ENCODE results near the gene SMYD5. TPM values are rescaled to one million over a fixed set of nuclear protein-coding genes. Genes with fewer than 3 reads are reported as not detected.

The SMYD5 gene
- total RNA-seq, 4 donors from 2014 or later, result 5.9 to 31.1 (median 22.7) TPM

DNA sequence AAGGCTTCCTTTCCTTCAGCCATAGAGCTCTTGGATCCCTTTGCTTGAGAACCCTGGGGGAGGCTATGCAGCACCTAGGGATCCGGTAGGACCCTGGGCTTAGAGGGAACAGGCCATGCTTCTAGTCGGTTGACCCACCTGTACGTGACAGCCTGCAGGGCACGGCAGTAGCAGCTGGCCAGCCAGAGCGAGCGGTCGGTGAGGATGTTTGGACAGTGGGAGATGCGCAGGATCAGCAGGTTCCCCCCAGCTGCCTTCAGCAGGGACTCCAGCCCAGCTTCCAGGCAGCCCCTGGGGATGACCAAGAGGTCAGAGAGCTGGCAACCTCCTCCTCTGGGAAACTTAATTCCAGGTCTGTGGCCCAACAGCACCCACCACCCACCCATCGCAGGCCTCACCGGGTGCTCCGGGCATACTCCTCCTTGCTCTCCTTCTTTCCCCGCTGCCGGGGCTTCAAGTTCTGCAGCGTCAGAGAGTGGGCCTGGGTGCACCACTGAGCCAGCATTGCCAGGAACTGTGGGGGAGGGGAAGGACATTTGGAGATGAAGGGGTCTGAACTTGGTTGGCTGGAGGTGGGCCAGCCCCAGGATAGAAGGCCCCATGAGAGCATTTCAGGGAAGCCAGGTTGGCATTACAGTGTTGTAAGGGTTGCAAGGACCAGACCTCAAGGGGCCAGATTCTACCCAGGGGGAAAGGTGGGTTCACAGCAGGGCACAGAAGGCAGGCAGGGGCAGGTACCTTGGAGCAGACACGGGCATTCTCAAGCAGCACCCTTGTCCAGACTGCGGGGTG lies 49.7 kb downstream of the SMYD5 start:
- no peak overlapping the region for H3K4me3 ChIP-seq
- intact Hi-C loops (cut with DNase I; ENCODE audit: low total_unique reads), result no loop called here

DNA sequence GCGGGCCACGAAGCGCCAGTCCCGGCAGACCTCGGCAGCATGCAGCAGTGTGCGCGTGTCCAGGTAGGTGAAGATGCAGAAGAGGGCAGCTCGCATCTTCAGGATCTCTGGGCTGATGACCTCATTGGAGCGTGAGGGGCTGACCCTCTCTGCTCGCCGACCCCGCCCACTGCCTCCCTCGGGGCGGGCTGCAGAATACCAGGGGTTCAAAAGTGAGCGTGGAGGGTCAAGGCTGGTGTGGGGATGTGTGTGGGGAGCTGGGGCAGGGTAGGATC lies 50.2 kb downstream of the SMYD5 start:
- intact Hi-C loops (cut with DNase I; ENCODE audit: low total_unique reads), result no loop called here
- no peaks in the 10 kb centered on the region for H3K36me3 ChIP-seq

More for the DNA sequence above, 49.7 kb downstream of the SMYD5 start:
- Histone ChIP-seq H3K36me3 (no peaks in the 10 kb centered on the region), H3K4me1 (no peaks in the 10 kb centered on the region), H3K27ac (no peak overlapping the region), H3K9me3 (no peaks in the 10 kb centered on the region), H3K27me3 (no peaks in the 10 kb centered on the region)
- TF ChIP-seq, protein P1, sequence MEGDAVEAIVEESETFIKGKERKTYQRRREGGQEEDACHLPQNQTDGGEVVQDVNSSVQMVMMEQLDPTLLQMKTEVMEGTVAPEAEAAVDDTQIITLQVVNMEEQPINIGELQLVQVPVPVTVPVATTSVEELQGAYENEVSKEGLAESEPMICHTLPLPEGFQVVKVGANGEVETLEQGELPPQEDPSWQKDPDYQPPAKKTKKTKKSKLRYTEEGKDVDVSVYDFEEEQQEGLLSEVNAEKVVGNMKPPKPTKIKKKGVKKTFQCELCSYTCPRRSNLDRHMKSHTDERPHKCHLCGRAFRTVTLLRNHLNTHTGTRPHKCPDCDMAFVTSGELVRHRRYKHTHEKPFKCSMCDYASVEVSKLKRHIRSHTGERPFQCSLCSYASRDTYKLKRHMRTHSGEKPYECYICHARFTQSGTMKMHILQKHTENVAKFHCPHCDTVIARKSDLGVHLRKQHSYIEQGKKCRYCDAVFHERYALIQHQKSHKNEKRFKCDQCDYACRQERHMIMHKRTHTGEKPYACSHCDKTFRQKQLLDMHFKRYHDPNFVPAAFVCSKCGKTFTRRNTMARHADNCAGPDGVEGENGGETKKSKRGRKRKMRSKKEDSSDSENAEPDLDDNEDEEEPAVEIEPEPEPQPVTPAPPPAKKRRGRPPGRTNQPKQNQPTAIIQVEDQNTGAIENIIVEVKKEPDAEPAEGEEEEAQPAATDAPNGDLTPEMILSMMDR (IDR thresholded peaks at IDR 0.05), result no peak
- no peak for TF ChIP-seq POLR2A (IDR thresholded peaks at IDR 0.05)
- DNase-seq, result no peak

DNA sequence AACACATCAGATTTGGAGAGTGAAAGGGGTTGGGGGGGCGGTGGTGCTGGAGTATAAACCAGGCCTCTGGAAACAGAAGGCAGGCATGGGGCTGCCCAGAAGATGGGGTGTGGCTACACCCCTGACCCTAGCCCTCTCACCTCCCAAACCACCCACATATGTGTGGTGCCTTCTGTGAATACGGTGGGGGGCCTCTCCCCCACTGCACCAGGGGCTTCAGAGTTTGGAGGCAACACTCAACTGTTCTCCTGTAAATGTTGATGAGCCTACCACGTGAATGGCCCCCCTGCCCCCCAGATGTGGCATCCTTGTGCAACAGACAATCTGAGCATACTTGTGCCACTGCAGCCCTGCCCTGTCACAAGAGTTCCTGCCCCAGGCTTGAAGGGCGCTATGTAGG lies 50.7 kb downstream of the SMYD5 start:
- TF ChIP-seq, protein P1 (IDR thresholded peaks at IDR 0.05), result no peak
- no peak for TF ChIP-seq POLR2A (IDR thresholded peaks at IDR 0.05)
- no peaks in the 10 kb centered on the region for H3K36me3 ChIP-seq
- intact Hi-C loops (cut with DNase I; ENCODE audit: low total_unique reads), result no loop called here
- no peaks in the 10 kb centered on the region for H3K27me3 ChIP-seq
- H3K4me3 ChIP-seq, result no peak overlapping the region
- H3K9me3 ChIP-seq, result no peaks in the 10 kb centered on the region
- H3K4me1 ChIP-seq, result peaks cover 0 to 3% of the 10 kb centered on the region in 2 donors
- DNase-seq, result no peak
- no peak overlapping the region for H3K27ac ChIP-seq

More for the DNA sequence above, 50.2 kb downstream of the SMYD5 start:
- TF ChIP-seq, protein P1 (IDR thresholded peaks at IDR 0.05), result no peak
- TF ChIP-seq POLR2A (IDR thresholded peaks at IDR 0.05), result no peak
- no peak for DNase-seq
- Histone ChIP-seq H3K9me3 (no peaks in the 10 kb centered on the region), H3K4me1 (peaks cover 0 to 1% of the 10 kb centered on the region in 2 donors), H3K27me3 (no peaks in the 10 kb centered on the region), H3K4me3 (no peak overlapping the region), H3K27ac (no peak overlapping the region)

DNA sequence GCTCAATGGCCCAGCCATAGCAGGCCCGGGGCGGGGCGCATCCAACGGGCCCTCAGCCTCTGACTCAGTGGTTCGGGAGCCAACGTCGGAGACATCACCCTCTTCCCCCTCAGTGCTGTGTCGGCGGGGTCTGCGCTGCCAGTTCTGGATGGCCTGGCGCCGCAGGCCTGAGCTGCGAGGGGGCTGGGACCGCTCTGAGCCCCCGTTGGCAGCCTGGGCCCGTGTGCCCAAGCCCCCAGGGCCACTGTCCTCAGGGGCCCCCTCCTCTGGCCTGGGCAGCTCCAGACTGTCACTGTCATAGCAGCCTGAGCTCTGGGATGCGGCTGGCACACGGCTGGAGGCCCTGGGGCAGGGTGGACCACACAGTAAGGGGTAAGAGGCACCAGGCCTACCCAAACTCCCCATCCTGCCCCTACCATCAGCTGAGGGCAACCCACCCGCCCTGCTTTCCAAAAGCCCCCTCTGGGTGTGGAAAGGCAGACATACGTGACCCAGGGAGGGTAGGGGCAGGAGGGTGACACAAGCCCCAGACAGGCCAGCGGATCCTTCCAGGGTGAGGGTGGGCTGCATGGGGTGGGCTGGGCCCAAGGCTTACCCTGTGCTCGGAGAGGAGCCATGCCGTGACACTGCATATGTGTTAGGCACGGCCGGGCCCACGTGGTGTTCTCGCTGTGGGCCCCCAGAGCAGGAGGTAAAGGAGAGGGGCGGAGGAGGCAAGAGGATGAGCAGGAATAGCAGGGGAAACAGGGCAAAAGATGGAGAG lies 51.4 kb downstream of the SMYD5 start:
- Histone ChIP-seq H3K9me3 (no peaks in the 10 kb centered on the region), H3K4me1 (peaks cover 0 to 3% of the 10 kb centered on the region in 2 donors), H3K27me3 (no peaks in the 10 kb centered on the region), H3K36me3 (no peaks in the 10 kb centered on the region), H3K4me3 (no peak overlapping the region), H3K27ac (no peak overlapping the region)
- no peak for DNase-seq
- intact Hi-C loops (cut with DNase I; ENCODE audit: low total_unique reads), result no loop called here
- no peak for TF ChIP-seq POLR2A (IDR thresholded peaks at IDR 0.05)
- TF ChIP-seq, protein P1 (IDR thresholded peaks at IDR 0.05), result no peak
